Fibroblast of lung (primary cell): ENCODE data around the gene MKRN2.

Experiments used
- EZH2 ChIP-seq: IDR thresholded peaks from 2 replicates; pipeline ENCODE4 v1.5.1; 2012; ENCODE audit warnings: low read length, control low read depth, mild to moderate bottlenecking; ENCODE audit errors: missing control alignments
- TF ChIP-seq, protein P1 (sequence below), 2 donors: IDR thresholded peaks in 1 of 2; conservative IDR thresholded peaks in 1 of 2; 1 replicate in 1 of 2; 2 replicates in 1 of 2; pipeline ENCODE4 v1.5.1; 2011 to 2012; ENCODE audit warnings: low read length in 2 of 2, control low read depth in 1 of 2, inconsistent platforms in 1 of 2, low read depth in 1 of 2, mild to moderate bottlenecking in 1 of 2

DNA sequence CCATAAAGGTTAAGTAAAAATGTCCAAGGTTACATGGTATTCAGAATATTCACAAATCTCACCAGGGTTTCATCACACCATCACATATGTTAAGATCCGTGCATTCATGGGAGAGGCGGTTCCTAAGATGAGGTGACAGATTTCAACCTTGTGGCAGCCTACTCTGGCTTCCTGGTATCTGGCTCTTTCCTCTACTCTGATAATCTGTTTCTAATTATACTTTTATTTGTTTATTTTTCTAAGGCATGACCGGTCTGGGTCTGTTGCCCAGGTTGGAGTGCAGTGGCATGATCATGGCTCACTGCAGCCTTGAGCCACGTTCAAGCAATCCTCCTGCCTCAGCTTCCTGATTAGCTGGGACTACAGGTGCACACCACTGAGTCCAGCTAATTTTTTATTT is 72.7 kb downstream of the MKRN2 start:
- TF ChIP-seq EZH2 = no peak
- TF ChIP-seq, protein P1, sequence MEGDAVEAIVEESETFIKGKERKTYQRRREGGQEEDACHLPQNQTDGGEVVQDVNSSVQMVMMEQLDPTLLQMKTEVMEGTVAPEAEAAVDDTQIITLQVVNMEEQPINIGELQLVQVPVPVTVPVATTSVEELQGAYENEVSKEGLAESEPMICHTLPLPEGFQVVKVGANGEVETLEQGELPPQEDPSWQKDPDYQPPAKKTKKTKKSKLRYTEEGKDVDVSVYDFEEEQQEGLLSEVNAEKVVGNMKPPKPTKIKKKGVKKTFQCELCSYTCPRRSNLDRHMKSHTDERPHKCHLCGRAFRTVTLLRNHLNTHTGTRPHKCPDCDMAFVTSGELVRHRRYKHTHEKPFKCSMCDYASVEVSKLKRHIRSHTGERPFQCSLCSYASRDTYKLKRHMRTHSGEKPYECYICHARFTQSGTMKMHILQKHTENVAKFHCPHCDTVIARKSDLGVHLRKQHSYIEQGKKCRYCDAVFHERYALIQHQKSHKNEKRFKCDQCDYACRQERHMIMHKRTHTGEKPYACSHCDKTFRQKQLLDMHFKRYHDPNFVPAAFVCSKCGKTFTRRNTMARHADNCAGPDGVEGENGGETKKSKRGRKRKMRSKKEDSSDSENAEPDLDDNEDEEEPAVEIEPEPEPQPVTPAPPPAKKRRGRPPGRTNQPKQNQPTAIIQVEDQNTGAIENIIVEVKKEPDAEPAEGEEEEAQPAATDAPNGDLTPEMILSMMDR (conservative IDR thresholded peaks at IDR 0.05 in 1 of 2, IDR thresholded peaks at IDR 0.05 in 1 of 2; ENCODE audit: low read depth in 1 of 2, low read length in 2 of 2) = no peak
